GM18520 (cell line): ENCODE data around the gene MRPS27.

Experiments
- ATAC-seq: cut with Tn5 transposase; IDR thresholded peaks from one replicate; pipeline ENCODE4 v1.9.1; 2021; ENCODE audit not compliant: unreplicated experiment

Gene MRPS27

GRCh38 chr5:72266862-72267261 is 53.2 kb downstream of the MRPS27 start:
- no peak for ATAC-seq

GRCh38 chr5:72265032-72265877 is 54.8 kb downstream of the MRPS27 start:
- ATAC-seq, result no peak

GRCh38 chr5:72256536-72256935 is 63.5 kb downstream of the MRPS27 start:
- no peak for ATAC-seq

GRCh38 chr5:72255670-72256069 is 64.4 kb downstream of the MRPS27 start:
- no peak for ATAC-seq

- no peak for ATAC-seq
These were observed 64.8 kb downstream of the MRPS27 start for GRCh38 chr5:72255237-72255636.

GRCh38 chr5:72252574-72253155 is 67.4 kb downstream of the MRPS27 start:
- ATAC-seq, result no peak

GRCh38 chr5:72252008-72252407 is 68.0 kb downstream of the MRPS27 start:
- no peak for ATAC-seq

- ATAC-seq, result no peak
These were observed 68.7 kb downstream of the MRPS27 start for GRCh38 chr5:72251386-72251785.

- ATAC-seq, result no peak
These were observed 71.5 kb downstream of the MRPS27 start for GRCh38 chr5:72248410-72248981.

- no peak for ATAC-seq
These were observed 73.0 kb downstream of the MRPS27 start for GRCh38 chr5:72246954-72247442.

GRCh38 chr5:72245951-72246532 is 74.0 kb downstream of the MRPS27 start:
- no peak for ATAC-seq

GRCh38 chr5:72245546-72245945 is 74.5 kb downstream of the MRPS27 start:
- no peak for ATAC-seq

- peak; percentile 72 for ATAC-seq
These were observed 75.1 kb downstream of the MRPS27 start for GRCh38 chr5:72244862-72245371.

GRCh38 chr5:72243706-72244105 is 76.3 kb downstream of the MRPS27 start:
- ATAC-seq, result no peak

GRCh38 chr5:72242796-72243475 is 77.1 kb downstream of the MRPS27 start:
- ATAC-seq, result no peak

- no peak for ATAC-seq
These were observed 78.6 kb downstream of the MRPS27 start for GRCh38 chr5:72241346-72242003.

- ATAC-seq, result no peak
These were observed 81.2 kb downstream of the MRPS27 start for GRCh38 chr5:72238712-72239445.

GRCh38 chr5:72237879-72238278 is 82.2 kb downstream of the MRPS27 start:
- ATAC-seq, result no peak

- ATAC-seq, result no peak
These were observed 82.6 kb downstream of the MRPS27 start for GRCh38 chr5:72237415-72237814.

GRCh38 chr5:72235725-72236124 is 84.3 kb downstream of the MRPS27 start:
- ATAC-seq, result no peak
